AG10803 (cell line): ENCODE data around the gene COL20A1.
A peak's percentile ranks its signal among the peaks of the same experiment; 100 is the strongest.

ENCODE experiments used
- DNase-seq: peaks from one replicate; pipeline ENCODE4 v3.0.0; 2010; ENCODE audit warnings: low read depth
- H3K4me3 ChIP-seq: 2 replicates; pipeline ENCODE4 v1.5.1; 2011; ENCODE audit warnings: mild to moderate bottlenecking, low read length, control low read depth
- TF ChIP-seq, protein P1 (sequence below): conservative IDR thresholded peaks from 2 replicates; pipeline ENCODE4 v1.5.1; 2011; ENCODE audit warnings: mild to moderate bottlenecking, low read length, control low read depth, inconsistent platforms

COL20A1 gene

DNA sequence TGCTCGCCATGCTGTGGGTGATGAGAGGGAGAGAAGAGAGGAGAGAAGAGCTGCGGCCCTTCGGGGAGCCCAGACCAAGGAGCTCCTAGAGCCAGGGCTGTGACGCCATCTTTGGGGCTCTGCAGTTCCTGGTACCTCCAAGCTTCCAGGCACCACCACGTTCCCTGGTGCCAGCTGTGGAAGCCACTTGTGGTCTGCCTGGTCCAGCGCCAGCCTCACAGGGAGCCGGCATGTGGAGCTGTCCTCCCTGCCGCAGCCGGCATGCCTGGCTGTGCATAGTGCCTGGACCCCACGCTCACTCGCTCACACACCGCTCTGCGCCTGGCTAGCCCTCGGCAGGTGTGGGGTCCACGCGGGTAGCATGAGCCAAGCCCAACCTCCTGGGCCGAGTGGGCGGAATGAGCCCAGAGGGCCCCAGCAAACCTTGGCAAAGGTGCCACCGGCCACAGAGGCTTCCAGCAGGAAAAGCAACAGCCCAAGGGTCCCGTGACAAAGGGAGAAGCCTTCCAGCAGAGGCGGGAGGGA lies 87.4 kb downstream of the COL20A1 start:
- TF ChIP-seq, protein P1, sequence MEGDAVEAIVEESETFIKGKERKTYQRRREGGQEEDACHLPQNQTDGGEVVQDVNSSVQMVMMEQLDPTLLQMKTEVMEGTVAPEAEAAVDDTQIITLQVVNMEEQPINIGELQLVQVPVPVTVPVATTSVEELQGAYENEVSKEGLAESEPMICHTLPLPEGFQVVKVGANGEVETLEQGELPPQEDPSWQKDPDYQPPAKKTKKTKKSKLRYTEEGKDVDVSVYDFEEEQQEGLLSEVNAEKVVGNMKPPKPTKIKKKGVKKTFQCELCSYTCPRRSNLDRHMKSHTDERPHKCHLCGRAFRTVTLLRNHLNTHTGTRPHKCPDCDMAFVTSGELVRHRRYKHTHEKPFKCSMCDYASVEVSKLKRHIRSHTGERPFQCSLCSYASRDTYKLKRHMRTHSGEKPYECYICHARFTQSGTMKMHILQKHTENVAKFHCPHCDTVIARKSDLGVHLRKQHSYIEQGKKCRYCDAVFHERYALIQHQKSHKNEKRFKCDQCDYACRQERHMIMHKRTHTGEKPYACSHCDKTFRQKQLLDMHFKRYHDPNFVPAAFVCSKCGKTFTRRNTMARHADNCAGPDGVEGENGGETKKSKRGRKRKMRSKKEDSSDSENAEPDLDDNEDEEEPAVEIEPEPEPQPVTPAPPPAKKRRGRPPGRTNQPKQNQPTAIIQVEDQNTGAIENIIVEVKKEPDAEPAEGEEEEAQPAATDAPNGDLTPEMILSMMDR = no peak
- no peak for DNase-seq
- no peak overlapping the region for H3K4me3 ChIP-seq

DNA sequence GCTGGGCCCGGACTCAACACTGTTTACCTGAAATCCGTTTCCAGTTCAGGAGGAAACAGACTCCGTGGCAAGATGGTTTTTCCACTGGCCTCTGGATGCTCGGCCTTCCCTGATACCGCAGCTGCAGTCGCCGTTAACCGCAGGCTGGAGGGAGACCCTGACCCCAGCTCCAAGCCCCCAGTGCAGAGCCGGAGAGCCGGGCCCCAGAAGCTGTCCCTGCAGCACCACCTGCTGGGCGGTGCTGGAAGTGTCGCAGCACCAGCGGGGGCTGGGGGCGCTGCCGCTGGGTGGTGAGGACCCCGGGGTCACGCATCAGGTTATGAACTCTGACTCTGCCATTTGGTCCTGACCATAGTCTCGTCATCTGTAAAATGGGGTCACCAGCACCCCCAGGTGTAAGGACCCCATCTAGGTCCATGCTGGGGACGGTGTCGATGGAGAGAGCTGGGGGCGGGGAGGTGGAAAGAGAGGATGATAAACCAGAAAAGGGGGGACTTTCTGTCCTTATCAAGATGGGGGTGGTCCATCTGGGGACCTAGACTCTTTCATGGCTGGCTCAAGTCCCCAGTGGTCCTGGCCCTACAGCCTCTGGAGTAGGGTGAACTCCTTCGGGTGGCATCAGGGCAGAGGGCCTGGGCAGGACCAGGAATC lies 88.9 kb downstream of the COL20A1 start:
- TF ChIP-seq, protein P1 = peak; percentile 75
- no peak for DNase-seq
- no peak overlapping the region for H3K4me3 ChIP-seq

GRCh38 chr20:63382551-63383300 lies 89.7 kb downstream of the COL20A1 start:
- DNase-seq = no peak
- no peak overlapping the region for H3K4me3 ChIP-seq
- TF ChIP-seq, protein P1 = no peak

DNA sequence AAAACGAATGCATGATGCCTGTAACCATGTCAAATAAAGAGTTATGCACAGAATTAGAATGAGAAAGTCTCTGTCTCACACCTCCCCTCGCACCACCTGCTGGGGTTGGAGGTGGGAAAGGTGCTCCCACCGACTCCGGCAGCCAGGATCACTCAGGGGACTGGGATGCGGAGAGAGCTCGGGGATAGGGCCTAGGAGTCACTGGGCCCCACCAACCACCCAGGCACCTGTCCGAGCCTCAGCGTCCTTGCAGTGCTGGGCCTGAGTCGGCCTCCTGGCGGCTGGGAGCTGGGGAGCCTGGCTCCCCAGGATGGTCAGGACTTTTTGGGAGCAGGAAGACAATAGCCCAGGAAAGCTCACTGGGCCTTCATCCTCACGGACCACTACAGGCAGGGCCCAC lies 90.6 kb downstream of the COL20A1 start:
- DNase-seq = no peak
- H3K4me3 ChIP-seq = no peak overlapping the region
- TF ChIP-seq, protein P1 = no peak

DNA sequence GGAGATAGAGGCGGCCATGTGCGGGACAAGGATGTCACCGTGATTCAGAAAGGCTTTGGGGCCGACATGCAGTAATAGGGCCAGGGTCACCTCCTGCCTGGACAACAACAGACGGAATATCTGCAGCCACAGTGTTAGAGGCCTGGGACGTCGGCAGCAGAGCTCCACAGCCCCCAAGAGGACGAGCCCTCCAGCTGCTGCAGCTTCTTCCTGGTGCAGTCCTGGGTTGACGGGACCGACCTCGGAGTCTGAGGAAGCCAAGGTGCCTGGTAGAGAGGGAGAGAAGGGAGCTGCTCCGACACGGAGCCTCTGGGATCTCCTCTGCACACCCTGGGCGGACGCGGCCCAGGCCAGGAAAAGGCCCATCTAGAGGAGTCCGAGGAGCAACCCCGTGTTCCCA lies 91.3 kb downstream of the COL20A1 start:
- no peak overlapping the region for H3K4me3 ChIP-seq
- DNase-seq = no peak
- TF ChIP-seq, protein P1 = no peak
